SH-SY5Y (cell line): Measurements from ENCODE around the gene PRKCD.

ENCODE experiments used
- GATA2 ChIP-seq: IDR thresholded peaks from 2 replicates; pipeline ENCODE4 v1.6.1; 2011; ENCODE audit warnings: mild to moderate bottlenecking, low read depth, low read length
- GATA3 ChIP-seq: IDR thresholded peaks from 2 replicates; pipeline ENCODE4 v1.6.1; 2011; ENCODE audit warnings: low read depth, mild to moderate bottlenecking, low read length, moderate library complexity

GRCh38 chr3:53200501-53201498 is 39.8 kb downstream of the PRKCD start:
- TF ChIP-seq GATA2 (no peak), GATA3 (no peak)
